ENCODE data around the gene SPATA9. TPM values are rescaled to one million over a fixed set of nuclear protein-coding genes. Genes with fewer than 3 reads are reported as not detected.
A peak's percentile ranks its signal among the peaks of the same experiment; 100 is the strongest.

The SPATA9 gene
- total RNA-seq, 1 donor from 2014 or later: 0.67 TPM

GRCh38 chr5:95725937-95726810 lies 43.4 kb upstream of the SPATA9 start:
- DNase-seq (ENCODE audit: low spot score): no peak
- Mint-ChIP-seq H3K27me3 (ENCODE audit: low read depth) (no peaks in the 10 kb centered on the region), H3K4me1 (ENCODE audit: low read depth) (peaks cover 67% of the 10 kb centered on the region), H3K36me3 (ENCODE audit: low read depth) (no peaks in the 10 kb centered on the region), H3K9me3 (ENCODE audit: low read depth) (no peaks in the 10 kb centered on the region), H3K4me3 (ENCODE audit: unreplicated experiment) (peak overlapping the region; percentile 21), H3K27ac (ENCODE audit: unreplicated experiment) (peak overlapping the region; percentile 64)
- no peak for TF ChIP-seq CTCF (IDR thresholded peaks at IDR 0.05)

- H3K36me3 Mint-ChIP-seq (ENCODE audit: low read depth): no peaks in the 10 kb centered on the region
- peaks cover 61% of the 10 kb centered on the region for H3K4me1 Mint-ChIP-seq (ENCODE audit: low read depth)
- no peaks in the 10 kb centered on the region for H3K9me3 Mint-ChIP-seq (ENCODE audit: low read depth)
- no peak for TF ChIP-seq CTCF (IDR thresholded peaks at IDR 0.05)
- peak overlapping the region; percentile 70 for H3K27ac Mint-ChIP-seq (ENCODE audit: unreplicated experiment)
- H3K4me3 Mint-ChIP-seq (ENCODE audit: unreplicated experiment): no peak overlapping the region
- no peak for DNase-seq (ENCODE audit: low spot score)
- H3K27me3 Mint-ChIP-seq (ENCODE audit: low read depth): no peaks in the 10 kb centered on the region
Measured at GRCh38 chr5:95725071-95725820, 42.5 kb upstream of the SPATA9 start.

- Mint-ChIP-seq H3K9me3 (ENCODE audit: low read depth) (no peaks in the 10 kb centered on the region), H3K4me3 (ENCODE audit: unreplicated experiment) (no peak overlapping the region), H3K27ac (ENCODE audit: unreplicated experiment) (no peak overlapping the region), H3K27me3 (ENCODE audit: low read depth) (no peaks in the 10 kb centered on the region), H3K4me1 (ENCODE audit: low read depth) (peaks cover 52% of the 10 kb centered on the region), H3K36me3 (ENCODE audit: low read depth) (no peaks in the 10 kb centered on the region)
- no peak for TF ChIP-seq CTCF (IDR thresholded peaks at IDR 0.05)
- no peak for DNase-seq (ENCODE audit: low spot score)
Measured at GRCh38 chr5:95723632-95724369, 41.0 kb upstream of the SPATA9 start.

GRCh38 chr5:95721582-95722295 lies 38.9 kb upstream of the SPATA9 start:
- Mint-ChIP-seq H3K9me3 (ENCODE audit: low read depth) (no peaks in the 10 kb centered on the region), H3K27me3 (ENCODE audit: low read depth) (no peaks in the 10 kb centered on the region), H3K4me3 (ENCODE audit: unreplicated experiment) (no peak overlapping the region), H3K27ac (ENCODE audit: unreplicated experiment) (no peak overlapping the region), H3K4me1 (ENCODE audit: low read depth) (peaks cover 32% of the 10 kb centered on the region), H3K36me3 (ENCODE audit: low read depth) (no peaks in the 10 kb centered on the region)
- no peak for DNase-seq (ENCODE audit: low spot score)
- TF ChIP-seq CTCF (IDR thresholded peaks at IDR 0.05): no peak

All from chondrocyte (in vitro differentiated cells).